GM12875 (cell line): Measurements from ENCODE around the gene JPH2.

Source experiments
- H3K4me3 ChIP-seq: one replicate; pipeline ENCODE4 v1.5.1; 2011; ENCODE audit warnings: low read depth, low read length, control low read depth
- TF ChIP-seq, protein P1 (sequence below): IDR thresholded peaks from 2 replicates; pipeline ENCODE4 v1.5.1; 2011; ENCODE audit warnings: low read depth, mild to moderate bottlenecking, control low read depth, inconsistent platforms, low read length, moderate library complexity, borderline replicate concordance; ENCODE audit not compliant: insufficient read depth

The JPH2 gene

DNA sequence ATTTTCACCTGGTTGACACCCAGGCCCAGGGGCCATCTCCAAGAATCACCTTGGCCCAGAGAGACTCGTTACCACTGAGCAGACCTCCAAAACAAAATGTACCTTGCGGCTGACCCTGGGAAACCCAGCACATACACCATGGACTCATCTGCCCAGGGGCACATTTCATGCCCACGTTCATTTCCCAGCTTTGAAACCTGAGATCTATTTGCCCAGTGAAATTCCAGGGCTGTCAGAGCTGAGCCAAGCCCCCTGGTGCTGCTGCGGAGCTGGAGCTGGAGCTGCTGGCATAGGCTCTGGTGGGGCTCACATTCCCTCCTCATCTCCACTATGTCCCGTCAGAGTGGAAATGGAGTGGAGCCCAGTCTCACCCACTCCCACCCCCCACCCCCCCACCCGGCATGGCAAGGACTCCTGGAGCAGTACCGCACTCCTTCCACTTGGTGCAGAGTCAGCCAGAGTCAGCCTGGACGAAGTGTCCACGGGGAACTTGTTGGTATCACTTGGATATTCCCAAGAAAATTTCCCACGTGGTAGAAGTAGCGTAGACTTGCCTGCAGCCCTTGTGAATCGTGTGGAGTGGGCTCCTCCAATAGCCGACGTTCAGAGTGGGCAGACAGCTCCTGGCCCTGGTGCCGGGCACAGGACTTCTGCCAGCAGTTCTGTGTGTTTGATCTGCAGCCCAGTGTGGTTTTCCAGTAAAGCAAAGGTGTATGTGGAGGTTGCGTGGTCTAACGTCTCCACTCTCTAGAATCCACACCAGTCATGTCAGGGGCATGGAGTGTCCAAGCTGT is 41.7 kb upstream of the JPH2 start:
- no peak overlapping the region for H3K4me3 ChIP-seq
- TF ChIP-seq, protein P1, sequence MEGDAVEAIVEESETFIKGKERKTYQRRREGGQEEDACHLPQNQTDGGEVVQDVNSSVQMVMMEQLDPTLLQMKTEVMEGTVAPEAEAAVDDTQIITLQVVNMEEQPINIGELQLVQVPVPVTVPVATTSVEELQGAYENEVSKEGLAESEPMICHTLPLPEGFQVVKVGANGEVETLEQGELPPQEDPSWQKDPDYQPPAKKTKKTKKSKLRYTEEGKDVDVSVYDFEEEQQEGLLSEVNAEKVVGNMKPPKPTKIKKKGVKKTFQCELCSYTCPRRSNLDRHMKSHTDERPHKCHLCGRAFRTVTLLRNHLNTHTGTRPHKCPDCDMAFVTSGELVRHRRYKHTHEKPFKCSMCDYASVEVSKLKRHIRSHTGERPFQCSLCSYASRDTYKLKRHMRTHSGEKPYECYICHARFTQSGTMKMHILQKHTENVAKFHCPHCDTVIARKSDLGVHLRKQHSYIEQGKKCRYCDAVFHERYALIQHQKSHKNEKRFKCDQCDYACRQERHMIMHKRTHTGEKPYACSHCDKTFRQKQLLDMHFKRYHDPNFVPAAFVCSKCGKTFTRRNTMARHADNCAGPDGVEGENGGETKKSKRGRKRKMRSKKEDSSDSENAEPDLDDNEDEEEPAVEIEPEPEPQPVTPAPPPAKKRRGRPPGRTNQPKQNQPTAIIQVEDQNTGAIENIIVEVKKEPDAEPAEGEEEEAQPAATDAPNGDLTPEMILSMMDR = no peak

DNA sequence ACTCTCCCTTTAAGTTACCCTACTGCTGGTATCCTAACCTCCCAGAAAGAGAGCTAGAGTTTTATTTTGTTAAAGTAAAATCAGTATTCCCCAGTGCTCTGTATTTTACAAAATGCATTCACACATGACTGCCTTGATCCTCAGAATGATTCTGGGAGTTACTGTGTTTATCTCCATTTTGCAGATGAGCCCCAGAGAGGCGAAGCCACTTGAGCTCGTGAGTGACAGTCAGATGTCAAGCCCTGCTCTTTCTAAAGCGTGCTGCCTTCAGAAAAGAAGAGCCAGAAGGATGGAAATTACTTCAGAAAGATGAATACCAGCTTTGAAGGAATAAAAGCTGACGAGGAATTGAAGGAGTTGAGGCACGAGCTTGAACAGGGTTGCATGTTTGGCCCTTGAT is 37.6 kb upstream of the JPH2 start:
- TF ChIP-seq, protein P1 = no peak
- H3K4me3 ChIP-seq = no peak overlapping the region

DNA sequence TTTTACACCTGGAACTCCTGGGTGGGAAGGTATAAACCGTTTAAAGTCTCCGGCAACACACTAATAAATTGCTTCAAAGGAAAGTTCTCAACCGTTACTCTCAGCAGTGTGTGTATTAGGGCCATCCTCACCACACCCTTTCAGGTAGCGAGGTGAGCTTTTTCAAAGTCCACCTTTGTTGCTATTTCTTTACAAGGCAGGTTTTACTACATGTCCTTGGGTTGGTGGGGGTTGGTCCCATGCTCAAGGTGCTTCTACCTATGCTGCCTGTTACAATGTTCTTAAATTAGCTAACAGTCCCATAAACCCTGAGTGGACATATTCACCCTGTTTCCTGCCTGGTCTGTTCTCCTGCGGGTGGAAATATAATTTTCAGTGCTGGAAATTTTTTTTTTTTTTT is 36.7 kb upstream of the JPH2 start:
- TF ChIP-seq, protein P1 = no peak

DNA sequence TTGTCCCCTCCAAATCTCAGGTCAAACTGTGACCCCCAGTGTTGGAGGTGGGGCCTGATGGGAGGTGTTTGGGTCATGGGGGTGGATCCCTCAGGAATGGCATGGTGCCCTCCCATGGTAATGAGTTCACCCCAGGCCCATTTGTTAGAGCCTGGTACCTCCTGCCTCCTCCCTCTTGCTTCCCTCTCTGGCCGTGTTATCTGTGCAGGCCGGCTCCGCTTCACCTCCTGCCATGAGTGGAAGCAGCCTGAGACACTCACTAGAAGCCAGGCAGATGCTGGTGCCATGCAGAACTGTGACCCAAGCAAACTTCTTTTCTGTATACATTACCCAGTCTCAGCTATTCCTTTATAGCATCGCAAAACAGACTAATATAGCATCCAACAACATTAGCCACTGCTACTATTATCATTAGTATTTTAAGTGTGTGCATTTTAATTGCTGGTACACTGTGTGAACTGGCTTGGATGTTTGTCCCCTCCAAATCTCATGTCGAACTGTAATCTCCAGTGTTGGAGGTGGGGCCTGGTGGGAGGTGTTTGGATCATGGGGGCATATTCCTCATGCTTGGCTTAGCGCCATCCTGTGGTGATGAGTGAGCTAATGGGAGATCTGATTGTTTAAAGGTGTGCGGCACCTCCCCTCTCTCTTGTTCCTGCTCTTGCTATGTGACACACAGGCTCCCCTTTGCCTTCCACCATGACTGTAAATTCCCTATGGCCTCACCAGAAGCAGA is 35.8 kb upstream of the JPH2 start:
- TF ChIP-seq, protein P1 = no peak
- H3K4me3 ChIP-seq = no peak overlapping the region

More for the DNA sequence above, 36.7 kb upstream of the JPH2 start:
- no peak overlapping the region for H3K4me3 ChIP-seq

DNA sequence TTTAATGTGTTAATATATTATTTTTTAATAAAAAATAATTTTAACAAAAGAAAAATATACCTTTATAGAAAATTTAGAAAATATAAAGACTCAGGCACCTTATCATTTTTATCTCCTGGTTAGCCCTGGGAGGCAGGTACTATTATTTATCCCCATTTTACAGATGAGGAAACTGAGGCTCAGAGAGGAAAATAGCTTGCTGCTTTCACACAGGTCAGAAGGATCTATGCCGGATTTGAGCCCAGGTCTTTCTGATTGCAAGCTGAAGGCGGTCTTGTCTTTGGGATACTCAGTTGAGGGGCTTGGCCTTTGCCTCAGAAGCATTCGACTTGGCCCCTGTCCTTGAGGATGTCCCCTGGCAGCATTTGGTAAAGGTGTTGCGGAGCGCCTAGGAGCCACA is 35.0 kb upstream of the JPH2 start:
- H3K4me3 ChIP-seq = no peak overlapping the region
- TF ChIP-seq, protein P1 = no peak

DNA sequence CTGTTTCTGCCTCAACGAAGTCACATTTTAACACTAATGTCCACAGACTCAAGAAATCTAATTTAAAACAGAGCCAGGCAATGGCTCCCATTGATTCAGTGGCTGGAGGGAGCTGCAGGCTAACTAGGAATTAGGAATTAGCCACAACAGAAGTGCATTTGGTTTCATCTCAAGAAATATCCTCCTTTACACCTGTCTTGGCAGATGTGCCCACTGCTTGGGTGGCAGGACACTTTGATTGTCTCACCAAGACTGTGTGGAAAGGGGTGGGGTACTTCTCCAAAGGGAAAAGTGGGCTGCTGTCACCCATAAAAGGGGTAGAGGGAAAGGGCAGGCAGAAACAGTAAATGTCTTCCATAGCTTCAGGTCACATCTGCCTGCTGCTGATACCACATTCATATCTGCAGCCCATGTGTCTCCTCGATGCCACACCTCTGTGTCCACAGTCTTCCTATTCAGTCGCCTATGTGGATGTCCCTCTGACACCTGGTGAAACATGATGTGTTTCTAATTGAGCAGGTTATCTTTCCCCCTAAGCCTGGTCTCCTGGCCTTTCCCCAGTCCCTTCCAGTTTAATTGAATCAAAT is 34.5 kb upstream of the JPH2 start:
- TF ChIP-seq, protein P1 = no peak

More for the DNA sequence above, 34.5 kb upstream of the JPH2 start:
- no peak overlapping the region for H3K4me3 ChIP-seq
